Stimulated activated naive CD4-positive, alpha-beta T cell treated with Interleukin-2 at 50 U/mL for 16 hours (primary cell): Measurements from ENCODE around the gene FAM111B.
A peak's percentile ranks its signal among the peaks of the same experiment; 100 is the strongest.
"Not testable (repeated sequence)": the region's sequence is repeated elsewhere in the genome, so short reads cannot be mapped to it uniquely, and the experiment has no call there.

Source experiments
- DNase-seq: peaks from one replicate; lab custom pipeline; 2025; lab: John Stamatoyannopoulos, UW

The FAM111B gene, protein sequence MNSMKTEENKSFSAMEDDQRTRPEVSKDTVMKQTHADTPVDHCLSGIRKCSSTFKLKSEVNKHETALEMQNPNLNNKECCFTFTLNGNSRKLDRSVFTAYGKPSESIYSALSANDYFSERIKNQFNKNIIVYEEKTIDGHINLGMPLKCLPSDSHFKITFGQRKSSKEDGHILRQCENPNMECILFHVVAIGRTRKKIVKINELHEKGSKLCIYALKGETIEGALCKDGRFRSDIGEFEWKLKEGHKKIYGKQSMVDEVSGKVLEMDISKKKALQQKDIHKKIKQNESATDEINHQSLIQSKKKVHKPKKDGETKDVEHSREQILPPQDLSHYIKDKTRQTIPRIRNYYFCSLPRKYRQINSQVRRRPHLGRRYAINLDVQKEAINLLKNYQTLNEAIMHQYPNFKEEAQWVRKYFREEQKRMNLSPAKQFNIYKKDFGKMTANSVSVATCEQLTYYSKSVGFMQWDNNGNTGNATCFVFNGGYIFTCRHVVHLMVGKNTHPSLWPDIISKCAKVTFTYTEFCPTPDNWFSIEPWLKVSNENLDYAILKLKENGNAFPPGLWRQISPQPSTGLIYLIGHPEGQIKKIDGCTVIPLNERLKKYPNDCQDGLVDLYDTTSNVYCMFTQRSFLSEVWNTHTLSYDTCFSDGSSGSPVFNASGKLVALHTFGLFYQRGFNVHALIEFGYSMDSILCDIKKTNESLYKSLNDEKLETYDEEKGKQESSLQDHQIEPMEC

GRCh38 chr11:59106363-59107336, at the start of gene FAM111B:
Gene FAM111B, plus strand, starts transcription at chr11:59107237. Its CDS starts 2,389 bp downstream, at chr11:59109626.
- DNase-seq = peak; percentile 64

DNA sequence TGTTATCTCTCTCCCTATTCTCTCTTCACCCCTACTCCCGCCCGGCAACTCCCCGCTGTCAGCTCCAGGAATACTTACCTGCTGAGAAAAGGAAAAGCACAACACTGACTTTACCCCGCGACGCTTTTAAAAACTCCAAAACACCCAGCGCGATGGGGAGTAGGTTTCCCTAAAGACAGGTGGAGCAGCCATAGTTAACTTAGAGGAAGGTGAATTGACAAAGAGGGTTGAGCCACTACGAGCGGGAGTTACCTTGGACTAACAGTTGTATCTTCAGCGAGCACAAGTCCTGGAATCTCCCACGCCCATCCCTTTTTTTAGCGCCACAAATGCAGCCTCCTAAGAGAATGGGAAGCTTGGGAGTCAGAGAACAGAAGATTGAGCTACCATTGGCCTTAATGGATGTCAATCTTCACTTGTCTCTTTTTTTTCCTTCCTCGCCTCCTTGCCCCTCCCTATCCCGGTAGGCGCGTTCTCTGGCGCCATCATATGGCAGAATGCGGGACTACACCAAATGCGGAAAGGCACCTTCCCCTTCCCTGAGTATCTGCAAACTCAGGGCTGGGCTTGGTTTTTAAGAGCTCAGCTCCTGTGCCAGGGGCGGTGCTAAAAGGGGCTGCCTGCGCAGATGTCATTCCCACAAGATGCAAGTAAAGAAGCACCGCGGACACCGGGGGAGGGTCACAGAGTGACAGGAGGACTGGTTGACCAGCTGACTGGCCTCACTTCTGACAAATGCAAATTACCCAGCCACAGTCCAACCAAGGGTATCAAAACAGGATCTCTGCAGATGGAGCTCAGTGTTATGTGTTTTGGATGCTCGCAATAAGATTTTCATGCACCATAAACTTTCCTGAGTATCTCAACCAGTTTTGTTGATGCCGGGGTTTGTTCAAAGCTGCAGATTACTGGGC, 48.7 kb upstream of the FAM111B start:
- DNase-seq = peak; percentile 64

GRCh38 chr11:59060096-59060495, 46.9 kb upstream of the FAM111B start:
- not testable (repeated sequence) for DNase-seq

GRCh38 chr11:59062602-59063529, 44.2 kb upstream of the FAM111B start:
- DNase-seq = no peak

GRCh38 chr11:59063996-59064727, 42.9 kb upstream of the FAM111B start:
- DNase-seq = not testable (repeated sequence)

- no peak for DNase-seq
These were observed 38.0 kb upstream of the FAM111B start for GRCh38 chr11:59069087-59069486.

DNA sequence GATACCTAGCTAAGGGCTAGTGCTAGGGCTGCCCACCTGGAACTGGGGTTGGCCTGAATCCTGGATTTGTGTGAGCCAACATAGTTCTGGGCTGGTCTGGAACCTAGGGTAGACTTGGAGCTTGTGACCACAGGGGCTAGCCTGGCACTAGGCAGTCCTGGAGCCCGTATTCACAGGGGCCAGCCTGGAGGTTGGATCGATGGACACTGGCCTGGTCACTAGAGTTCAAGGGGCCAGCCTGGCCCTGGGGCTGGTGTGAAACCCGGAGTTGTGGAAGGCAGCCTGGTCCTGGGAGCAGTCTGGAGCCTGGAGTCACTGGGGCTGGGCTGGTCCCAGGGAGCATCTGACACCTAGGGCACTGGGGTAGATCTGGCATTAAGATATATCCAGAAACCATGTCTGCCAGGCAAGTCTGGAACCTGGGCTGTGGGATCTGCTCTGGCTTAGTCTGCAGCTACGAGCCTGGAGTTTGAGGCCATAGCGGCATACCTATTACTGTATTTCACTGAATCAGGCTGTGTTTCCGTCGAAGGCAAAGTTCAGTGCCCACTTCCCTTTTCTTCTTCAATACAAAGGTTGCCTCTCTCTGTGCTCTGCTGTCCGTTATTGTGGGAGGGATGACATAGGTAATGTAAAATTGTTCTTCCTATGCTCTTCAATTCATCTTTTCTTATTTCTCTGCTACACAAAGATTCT, 30.0 kb upstream of the FAM111B start:
- no peak for DNase-seq

DNA sequence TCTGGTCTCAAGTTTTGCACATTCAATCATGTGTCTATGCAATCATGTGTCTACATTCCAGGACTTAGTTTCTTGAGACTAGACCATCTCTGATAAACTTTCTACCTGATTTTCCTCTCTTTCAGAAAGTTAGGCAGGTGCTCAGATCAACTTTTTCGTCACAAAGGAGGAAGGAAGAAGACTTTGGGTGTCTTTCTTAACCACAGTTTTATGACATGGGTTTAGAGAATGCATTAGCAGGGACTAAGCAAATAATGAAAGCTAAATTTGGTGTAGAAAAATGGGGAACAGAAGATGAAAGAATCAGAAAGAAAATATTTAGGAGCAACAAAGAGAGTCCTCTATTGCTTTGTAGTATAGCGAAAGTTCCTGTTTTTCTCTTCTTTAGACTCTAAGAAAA, 28.6 kb upstream of the FAM111B start:
- DNase-seq = no peak

- no peak for DNase-seq
These were observed 28.0 kb upstream of the FAM111B start for GRCh38 chr11:59079086-59079485.

GRCh38 chr11:59080421-59080820, 26.6 kb upstream of the FAM111B start:
- DNase-seq = not testable (repeated sequence)

DNA sequence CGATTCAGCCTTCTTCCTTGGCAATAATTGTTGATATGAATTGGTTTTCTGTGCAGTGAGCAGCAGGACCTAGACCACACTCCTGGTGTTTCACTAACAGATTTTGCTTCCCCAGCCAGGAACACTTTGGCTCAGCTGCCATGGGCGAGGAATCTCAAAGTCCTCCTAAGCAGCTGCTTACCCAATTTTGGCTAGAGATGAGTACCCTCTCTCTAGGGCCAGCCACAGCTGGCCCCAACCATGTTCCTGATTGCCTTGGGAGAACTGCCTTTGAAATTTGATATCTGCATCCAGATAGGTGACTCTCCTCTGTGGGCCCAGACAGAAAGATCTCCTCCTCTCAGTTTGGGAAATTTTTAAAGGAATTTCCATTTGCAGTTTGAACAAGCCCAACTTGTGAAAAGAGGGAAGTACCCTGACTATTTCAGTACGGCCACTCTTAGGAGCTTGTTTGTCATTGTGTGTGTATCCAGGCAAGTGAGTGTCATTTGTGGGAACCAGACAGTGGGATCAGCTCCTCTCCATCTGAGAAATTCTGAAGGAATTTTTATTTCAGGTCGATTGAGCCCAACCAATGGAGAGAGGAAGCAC, 25.5 kb upstream of the FAM111B start:
- DNase-seq = not testable (repeated sequence)

DNA sequence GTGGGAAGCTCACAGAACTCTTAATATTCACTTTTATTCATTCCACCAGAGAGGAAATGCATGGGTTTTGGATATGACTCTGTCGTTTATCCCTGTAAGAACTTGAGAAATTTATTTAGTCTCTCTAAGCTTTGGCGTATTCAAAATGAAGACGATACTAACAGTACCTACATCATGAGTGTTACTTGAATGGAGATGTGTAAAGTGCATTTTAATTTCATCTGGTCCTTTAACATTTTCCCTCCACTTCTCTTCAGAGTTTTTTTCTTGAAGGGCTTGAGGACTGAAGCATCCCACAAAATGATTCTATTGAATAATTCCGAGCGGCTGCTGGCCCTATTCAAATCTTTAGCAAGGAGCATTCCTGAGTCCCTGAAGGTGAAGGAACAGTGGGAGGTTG, 21.0 kb upstream of the FAM111B start, which contains the start of gene GLYATL1B:
GLYATL1B (plus strand) TSS at position 301 of the 400 bp plus-strand sequence; CDS start at position 301, 0 bp downstream.
- DNase-seq = not testable (repeated sequence)

- no peak for DNase-seq
These were observed 18.9 kb upstream of the FAM111B start for GRCh38 chr11:59088162-59088561.

DNA sequence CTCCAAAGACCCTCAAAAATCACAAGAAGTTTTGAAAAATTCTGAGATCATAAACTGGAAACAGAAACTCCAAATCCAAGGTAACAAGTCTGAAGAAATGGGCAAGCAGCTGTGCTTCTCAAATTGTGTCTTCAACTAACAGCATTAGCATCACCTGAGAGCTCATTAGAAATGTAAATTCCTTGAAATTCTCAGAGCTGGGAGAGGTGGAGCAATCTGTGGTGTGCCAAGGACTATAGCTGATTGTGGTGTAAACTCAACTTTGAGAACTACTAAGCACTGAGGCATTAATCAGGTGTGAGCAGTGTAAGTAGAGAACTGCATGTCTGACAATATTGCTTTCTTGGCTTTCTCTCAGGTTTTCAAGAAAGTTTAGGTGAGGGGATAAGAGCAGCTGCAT, 13.5 kb upstream of the FAM111B start:
- not testable (repeated sequence) for DNase-seq

DNA sequence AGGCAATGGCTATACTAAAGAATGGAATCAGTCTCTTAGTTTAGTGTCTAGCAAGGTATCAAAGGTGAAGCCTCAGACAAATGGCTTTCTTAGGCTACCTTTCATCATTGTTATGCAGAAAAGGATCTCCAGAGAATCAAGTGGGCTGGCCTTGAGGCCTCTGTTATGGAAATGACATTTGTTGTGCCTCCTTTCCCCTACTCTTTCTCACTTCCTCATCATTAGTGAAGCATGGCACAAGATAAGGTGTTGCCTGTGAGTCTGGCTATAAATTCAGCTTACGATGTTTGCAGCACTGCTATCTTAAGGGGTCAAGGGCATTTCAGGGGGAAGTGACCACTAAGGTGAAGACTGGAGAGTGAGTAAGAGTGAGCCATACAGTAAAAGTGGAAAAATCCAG, 11.8 kb upstream of the FAM111B start:
- not testable (repeated sequence) for DNase-seq

GRCh38 chr11:59095972-59096575, 11.0 kb upstream of the FAM111B start:
- not testable (repeated sequence) for DNase-seq

GRCh38 chr11:59097113-59097708, 9.8 kb upstream of the FAM111B start:
- DNase-seq = peak; percentile 40
